GM19193 (cell line): ENCODE measurements around the gene PHTF1.

Experiments
- POLR2A ChIP-seq: IDR thresholded peaks from 4 replicates; pipeline ENCODE4 v1.6.1; 2011; ENCODE audit not compliant: insufficient read depth, insufficient read length; ENCODE audit errors: extremely low read depth

Gene PHTF1

GRCh38 chr1:113758631-113759332, 504 bp downstream of the PHTF1 start:
- TF ChIP-seq POLR2A: no peak

GRCh38 chr1:113756461-113756860, 2.8 kb downstream of the PHTF1 start:
- TF ChIP-seq POLR2A: no peak

- no peak for TF ChIP-seq POLR2A
These were observed 7.8 kb downstream of the PHTF1 start for GRCh38 chr1:113751516-113751915.

- TF ChIP-seq POLR2A: no peak
These were observed 8.2 kb downstream of the PHTF1 start for GRCh38 chr1:113751114-113751513.

GRCh38 chr1:113749402-113749801, 9.9 kb downstream of the PHTF1 start:
- TF ChIP-seq POLR2A: no peak

GRCh38 chr1:113747376-113747775, 11.9 kb downstream of the PHTF1 start:
- no peak for TF ChIP-seq POLR2A

- no peak for TF ChIP-seq POLR2A
These were observed 13.9 kb downstream of the PHTF1 start for GRCh38 chr1:113745425-113745824.

GRCh38 chr1:113744114-113744513, 15.2 kb downstream of the PHTF1 start:
- TF ChIP-seq POLR2A: no peak

GRCh38 chr1:113742515-113742914, 16.8 kb downstream of the PHTF1 start:
- TF ChIP-seq POLR2A: no peak

- TF ChIP-seq POLR2A: no peak
These were observed 24.8 kb downstream of the PHTF1 start for GRCh38 chr1:113734357-113735055.

- TF ChIP-seq POLR2A: no peak
These were observed 26.5 kb downstream of the PHTF1 start for GRCh38 chr1:113732802-113733201.

GRCh38 chr1:113721010-113721409, 38.3 kb downstream of the PHTF1 start:
- TF ChIP-seq POLR2A: no peak

- TF ChIP-seq POLR2A: no peak
These were observed 44.5 kb downstream of the PHTF1 start for GRCh38 chr1:113714606-113715269.

- TF ChIP-seq POLR2A: no peak
These were observed 57.9 kb downstream of the PHTF1 start for GRCh38 chr1:113701429-113701828.

- no peak for TF ChIP-seq POLR2A
These were observed 64.4 kb downstream of the PHTF1 start for GRCh38 chr1:113694910-113695309.
